PC-9 (cell line): ENCODE measurements around the gene NBDY.

ENCODE experiments used
- EZH2 ChIP-seq: fragments of 200-600 bp; sonication (generic); IDR thresholded peaks from 2 replicates; pipeline ENCODE4 v1.8.0; 2017; ENCODE audit warnings: antibody characterized with exemption, low read depth
- TF ChIP-seq, protein P1 (sequence below): fragments of 200-600 bp; sonication (generic); conservative IDR thresholded peaks from 2 replicates; pipeline ENCODE4 v1.6.1; 2017; ENCODE audit warnings: mixed run types, antibody characterized with exemption, mild to moderate bottlenecking, moderate library complexity

DNA sequence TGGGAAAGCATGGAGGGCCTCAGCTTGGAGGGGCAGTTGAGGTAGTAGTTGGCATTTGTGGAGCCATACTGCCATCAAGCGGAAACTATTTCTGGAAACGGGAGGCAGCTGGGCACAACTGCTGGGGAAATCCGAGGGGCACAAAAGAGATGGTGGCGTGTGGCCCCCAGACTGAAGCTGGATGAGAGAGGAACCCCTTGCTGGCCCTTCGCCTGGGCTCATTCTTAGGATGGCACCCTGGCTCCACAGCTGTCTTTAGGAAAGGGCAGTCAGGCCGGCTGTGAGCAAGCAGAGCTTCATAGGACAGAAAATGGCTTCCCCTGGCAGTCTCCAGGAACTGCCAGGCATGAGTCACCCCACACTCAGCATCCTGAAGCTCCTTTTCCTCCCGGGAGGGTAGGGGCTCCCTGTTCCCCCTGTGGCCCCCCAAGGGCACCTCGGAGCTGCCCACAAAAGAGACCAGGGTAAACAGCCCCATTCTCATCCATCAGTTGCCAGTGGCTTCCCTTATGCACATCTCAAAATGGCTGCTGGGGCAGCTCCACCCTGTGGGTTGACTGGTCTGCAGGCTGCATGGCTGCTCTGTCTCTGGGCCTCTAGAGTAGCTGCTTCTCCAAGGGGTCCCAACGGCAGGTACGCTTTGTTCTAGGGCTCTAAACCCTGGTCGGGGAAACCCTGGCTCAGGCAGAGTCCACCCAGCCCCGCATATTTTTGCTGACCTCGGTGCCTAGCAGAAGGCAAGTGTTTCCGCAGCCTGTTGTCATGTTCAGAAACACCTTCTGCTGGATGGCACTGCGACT is 64.7 kb downstream of the NBDY start:
- TF ChIP-seq, protein P1, sequence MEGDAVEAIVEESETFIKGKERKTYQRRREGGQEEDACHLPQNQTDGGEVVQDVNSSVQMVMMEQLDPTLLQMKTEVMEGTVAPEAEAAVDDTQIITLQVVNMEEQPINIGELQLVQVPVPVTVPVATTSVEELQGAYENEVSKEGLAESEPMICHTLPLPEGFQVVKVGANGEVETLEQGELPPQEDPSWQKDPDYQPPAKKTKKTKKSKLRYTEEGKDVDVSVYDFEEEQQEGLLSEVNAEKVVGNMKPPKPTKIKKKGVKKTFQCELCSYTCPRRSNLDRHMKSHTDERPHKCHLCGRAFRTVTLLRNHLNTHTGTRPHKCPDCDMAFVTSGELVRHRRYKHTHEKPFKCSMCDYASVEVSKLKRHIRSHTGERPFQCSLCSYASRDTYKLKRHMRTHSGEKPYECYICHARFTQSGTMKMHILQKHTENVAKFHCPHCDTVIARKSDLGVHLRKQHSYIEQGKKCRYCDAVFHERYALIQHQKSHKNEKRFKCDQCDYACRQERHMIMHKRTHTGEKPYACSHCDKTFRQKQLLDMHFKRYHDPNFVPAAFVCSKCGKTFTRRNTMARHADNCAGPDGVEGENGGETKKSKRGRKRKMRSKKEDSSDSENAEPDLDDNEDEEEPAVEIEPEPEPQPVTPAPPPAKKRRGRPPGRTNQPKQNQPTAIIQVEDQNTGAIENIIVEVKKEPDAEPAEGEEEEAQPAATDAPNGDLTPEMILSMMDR = no peak
- no peak for TF ChIP-seq EZH2
